NCI-H2196 treated with DMSO at 0.1 percent for 48 hours (cell line): ENCODE data around the gene WDR72.
"Not testable (repeated sequence)": the region's sequence is repeated elsewhere in the genome, so short reads cannot be mapped to it uniquely, and the experiment has no call there.

Source experiments
- DNase-seq: peaks from one replicate; lab custom pipeline; 2025; ENCODE audit not compliant: unreplicated experiment; lab: John Stamatoyannopoulos, UW

WDR72 gene

DNA sequence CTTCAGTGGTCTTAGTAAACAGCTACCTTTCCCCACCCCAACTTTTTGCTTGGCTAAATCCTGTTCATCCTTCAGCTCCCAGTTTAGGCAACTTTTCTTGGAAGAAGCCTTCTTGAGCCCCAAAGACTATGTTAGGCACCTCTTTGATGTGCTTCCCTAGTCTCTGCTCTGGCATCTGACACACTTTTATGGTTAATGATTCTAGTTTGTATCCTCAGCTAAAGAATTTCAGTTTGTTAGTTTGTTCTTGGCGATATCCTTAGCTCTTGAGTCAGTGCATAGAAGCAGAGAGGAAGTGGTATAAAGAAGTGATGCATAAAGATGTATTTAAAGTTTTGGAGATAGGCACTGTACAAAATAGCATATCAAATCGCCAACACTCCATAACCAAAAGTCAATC lies 168.4 kb downstream of the WDR72 start:
- no peak for DNase-seq

DNA sequence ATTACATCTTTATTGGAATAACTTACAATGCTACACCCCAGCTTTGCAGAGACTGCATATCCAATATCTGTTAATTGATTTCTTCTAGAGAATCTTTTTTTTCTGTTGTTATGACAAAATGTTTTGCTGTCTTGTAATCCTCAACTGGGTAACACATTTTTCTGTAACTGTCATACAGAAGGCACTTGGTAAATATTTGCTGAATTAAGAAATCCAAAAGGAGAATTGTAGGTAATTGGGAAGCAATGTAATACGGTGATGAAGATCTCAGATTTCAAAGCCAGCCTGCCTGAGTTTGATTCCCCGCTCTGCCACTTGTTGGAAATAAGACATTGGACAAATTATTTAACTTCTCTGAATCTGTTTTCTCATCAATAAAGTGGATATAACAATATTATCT lies 169.1 kb downstream of the WDR72 start:
- DNase-seq = no peak

DNA sequence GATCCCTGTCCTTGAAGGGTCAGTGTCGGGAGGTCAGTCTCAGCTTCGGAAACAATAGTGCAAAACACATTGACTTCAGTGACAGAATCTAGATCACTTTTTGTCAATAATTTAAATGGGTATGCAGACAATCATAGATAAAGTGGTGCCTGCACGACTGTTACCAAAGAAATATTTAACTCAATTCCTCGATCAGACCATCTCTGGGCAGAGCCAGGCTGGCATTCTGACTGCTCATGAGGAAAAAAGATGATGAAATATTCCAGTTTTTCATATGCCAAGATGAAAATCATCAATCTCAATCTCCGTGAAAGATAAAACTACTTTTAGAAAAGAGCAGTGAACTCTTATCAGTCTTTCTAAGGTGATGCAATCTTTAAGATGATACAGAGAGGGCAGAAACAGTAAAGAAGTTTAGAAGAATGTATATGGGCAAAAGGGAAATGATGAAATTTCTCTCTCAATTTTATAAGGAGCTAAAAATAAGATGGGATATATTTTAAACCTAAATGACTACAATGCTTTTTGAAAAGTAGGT lies 169.9 kb downstream of the WDR72 start:
- DNase-seq = no peak

DNA sequence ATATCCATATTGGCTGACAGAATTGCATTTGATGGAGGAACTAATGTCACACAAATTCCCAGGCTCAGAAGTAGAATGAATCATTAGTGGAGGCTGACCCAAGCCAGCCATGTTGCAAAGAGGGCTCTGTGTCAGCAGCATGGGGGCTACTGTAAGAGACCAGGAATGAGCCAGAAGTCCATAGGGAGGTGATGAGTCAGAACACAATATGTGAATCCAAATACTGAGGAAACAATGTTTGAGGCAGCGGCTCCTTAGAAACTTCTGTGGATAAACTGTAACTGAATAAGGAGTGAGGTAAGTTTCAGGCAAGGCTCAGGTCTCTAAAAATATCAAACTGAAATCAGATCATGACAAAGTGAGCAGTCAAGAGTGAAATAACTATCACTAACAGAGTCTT lies 170.7 kb downstream of the WDR72 start:
- no peak for DNase-seq

DNA sequence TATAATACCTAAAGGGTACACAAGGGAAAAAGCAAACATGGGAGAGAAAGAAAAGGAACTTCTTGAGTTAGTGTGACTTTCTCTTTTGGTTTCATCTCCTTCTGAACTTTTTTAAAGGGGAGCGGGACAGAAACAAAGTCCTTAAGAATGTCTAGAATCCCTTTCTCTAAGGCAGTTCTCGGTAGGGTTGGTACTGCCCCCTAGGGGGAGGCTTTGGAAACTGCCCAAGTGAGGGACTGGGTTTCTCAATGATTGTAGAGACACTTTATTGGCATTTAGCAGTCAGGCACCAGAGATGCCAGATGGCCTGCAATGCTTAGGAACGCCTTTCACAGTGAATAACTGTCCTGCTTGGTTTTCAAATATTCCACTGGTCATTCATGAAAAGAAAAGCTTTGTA lies 172.7 kb downstream of the WDR72 start:
- DNase-seq = no peak

DNA sequence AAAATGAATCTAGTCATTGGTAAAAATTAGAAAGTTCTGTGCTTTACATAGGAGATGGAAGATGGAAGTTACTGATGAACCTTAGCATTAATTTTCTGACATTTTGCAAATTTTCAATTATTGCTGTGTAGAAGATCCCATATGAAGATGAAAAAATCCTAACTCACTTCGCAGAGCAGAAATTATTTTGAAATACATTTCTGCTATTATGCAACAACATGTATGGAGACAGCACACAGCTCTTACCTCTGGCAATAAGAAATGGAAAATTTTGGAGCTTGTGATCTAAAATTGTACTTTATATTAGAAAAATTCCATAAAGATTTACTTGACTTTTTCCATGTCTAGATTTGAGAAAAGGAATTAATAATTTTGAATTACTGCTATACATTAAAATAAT lies 177.9 kb downstream of the WDR72 start:
- no peak for DNase-seq

DNA sequence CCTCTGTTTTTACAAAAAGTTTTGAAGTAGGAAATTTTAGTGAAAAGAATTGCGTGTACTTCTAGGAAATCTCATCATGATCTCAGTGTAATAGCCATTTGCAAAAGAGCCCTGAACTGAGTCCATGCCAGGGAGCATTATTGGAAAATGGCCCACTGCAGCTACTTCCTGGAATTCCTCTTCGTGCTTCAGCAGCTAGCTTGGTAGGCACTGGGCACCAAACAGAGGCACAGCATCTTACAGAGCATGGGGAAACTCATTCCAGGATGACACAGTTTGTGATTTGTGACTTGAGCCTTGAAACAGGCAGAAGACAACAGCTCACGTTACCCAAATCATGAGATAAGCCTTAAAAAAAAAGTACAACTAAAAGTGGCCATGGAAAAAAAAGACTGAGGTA lies 179.1 kb downstream of the WDR72 start:
- DNase-seq = no peak

DNA sequence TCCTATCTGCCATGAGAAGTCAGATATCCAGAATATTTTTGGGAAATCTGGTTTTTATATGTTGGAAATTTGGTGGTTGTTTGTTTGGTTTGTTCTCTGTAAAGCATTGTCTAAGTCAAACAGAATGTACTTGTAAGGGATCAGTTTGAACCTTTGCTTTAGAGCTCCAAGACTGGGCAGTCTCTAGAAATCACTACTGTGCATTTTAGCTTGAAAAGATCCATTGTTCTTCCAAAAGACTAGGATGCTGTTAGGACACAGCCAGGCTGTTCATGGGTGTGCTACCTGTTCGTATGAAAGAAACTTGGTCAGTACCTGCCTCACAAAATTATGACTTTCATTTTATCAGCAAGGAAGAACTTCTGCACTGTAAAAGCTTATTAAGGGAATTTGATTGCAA lies 182.6 kb downstream of the WDR72 start:
- DNase-seq = no peak

DNA sequence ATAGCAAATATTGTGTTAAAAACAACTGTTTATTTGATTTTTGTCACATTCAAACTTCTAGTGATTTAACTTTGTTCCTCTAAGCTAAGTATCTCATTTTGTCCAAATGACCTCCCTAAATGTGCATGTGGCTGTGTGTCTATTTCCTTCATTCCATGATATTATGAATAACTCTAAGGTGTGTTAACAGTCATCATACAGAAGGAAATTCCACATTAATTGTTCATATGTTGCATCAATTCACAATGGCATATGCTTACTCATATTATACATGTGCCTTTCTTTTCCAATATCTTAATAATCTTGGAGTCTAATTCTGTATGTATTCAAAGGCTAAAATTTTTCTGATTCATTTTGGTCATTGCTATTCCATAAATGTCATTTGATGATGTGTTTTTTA lies 186.4 kb downstream of the WDR72 start:
- no peak for DNase-seq

DNA sequence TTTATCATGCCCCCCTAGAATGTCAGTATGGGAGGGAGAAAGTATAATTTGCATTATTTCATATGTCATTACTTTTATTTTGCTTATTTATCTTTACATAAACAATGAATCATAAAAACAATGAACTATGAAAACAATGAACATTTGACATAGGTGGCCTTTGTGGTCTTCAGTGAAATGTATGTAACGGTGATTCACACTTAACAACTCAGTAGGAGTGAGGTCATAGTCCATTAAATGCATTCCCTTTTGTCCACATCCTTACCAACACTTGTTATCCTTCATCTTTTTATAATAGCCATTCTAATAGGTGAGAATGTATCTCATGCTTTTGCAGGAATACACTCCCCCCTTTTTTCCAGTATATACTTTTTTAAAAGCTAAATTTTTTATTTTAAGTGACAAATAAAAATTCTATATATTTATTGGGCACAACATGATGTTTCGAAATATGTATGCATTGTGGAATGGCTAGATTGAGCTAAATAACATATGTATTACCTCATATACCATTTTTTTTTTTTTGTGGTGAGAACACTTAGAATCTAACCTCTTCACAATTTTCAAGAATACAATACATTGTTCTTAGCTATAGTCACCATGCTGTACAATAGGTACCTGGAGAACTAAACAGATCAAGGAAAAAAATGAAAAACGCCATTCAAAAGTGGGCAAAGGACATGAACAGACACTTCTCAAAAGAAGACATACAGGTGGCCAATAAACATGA lies 189.5 kb downstream of the WDR72 start:
- no peak for DNase-seq

DNA sequence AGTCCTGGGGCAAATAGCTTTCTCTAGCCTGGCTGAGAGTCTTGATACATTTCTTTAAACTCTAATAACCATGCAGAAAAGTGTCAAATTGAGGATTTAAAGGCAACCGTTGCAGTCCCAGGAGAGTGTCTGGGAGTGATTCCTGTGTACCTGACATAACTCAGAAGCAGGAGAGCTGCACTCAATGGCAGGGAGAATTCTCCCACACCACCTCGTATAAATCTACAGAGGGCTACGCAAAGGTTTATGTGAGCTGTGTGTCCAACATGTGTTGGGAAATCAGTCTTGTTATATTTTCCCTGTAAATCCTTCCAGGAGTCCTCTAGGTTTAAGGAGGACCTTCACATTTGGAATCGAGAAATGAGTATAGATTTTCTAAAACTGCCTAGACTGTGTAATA lies 192.6 kb downstream of the WDR72 start:
- DNase-seq = no peak

DNA sequence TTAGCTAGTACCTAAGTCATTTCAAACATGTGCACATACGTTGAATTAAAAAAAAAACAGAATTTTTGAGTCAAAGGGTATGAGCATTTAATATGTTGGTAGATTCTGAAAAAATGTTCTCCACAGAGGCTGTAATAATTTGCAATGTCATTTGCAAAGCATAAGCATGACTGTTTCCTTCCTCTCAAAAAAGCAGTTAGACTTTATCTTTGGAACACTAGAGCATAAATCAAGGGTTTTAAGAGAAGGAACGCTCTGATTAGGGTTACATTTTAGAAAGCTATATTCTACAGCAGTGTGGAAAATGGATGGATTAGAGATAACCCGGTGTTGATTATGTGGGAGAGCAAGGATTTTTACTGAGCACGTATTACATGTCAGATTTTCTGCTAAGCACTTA lies 193.7 kb downstream of the WDR72 start:
- DNase-seq = no peak

DNA sequence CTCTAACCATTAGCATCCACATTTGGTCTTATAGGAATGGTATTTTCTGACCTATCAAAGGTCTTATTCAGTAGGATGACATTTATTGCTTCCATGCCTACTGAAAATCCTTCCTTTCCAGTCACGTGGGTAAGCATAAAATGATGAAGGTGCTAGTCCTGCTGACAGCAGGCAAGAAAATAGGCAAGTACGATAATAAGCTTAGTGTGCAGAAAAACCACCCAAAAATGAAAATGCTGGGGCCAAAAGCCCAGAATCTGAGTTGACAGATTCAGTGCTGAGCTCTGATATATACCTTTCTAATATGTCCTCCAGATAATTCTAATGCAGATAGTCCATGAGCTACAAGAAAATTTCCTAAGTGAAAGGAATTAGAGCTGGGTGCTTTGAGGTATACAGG lies 194.8 kb downstream of the WDR72 start:
- DNase-seq = no peak

DNA sequence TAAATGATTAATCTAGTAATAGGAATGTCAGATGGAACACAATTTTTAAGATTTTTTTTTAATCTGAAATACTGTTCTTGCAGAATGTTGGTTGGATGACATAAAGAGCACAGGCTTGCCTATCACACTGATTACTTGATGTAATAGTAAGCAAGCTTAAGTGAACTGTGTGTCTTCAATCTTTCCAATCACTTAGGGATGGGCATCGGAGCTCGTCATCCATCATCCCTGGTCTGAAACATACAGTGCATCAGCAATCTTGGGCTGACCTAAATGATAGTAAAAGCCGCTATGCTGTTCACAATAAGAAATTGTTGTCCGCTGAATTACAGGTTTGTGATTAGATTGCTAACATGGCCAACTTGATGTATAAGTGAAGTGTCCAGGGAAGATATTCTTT lies 195.8 kb downstream of the WDR72 start:
- DNase-seq = no peak

DNA sequence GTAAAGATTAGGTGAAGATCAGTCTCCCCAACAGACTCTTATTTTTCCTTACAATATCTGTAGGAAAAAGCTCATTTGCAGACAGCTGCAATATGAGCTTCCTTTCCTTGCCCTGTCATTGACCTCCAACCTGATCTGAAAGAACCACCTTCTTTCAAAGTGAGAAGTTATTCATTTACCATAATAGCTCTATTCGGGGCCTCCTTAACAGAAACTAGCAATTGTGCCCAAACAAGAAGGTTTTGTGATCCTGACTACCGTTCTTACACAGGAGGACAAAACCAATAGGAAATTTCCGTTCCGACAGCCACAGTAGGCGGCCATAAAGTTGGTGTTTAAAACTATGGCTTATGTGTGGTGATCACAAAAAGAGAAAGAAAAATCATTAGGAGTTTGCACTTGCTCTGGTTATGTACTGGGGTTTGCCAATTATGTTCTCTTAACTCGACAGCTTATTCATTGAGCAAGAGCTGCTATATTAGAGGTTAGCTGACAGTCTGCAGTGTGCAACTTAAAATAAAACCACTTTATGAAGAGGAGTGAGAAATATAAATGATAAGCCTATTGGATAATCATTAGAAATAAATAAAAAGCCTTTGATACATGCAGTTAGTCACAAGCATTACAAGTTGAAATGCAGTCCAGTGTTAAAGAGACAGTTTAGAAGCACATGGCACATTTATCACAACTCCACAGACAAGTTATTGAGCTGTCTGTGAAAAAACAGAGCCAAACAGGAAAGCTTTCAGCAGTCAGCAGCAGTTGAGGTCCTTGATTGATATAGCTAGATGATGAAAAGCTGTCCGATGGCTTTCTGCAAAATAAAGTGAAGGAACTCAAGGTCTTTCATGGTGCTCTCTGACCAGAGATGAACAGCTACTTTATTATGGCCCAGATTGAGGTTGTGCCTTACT lies 199.8 kb downstream of the WDR72 start:
- DNase-seq = no peak

DNA sequence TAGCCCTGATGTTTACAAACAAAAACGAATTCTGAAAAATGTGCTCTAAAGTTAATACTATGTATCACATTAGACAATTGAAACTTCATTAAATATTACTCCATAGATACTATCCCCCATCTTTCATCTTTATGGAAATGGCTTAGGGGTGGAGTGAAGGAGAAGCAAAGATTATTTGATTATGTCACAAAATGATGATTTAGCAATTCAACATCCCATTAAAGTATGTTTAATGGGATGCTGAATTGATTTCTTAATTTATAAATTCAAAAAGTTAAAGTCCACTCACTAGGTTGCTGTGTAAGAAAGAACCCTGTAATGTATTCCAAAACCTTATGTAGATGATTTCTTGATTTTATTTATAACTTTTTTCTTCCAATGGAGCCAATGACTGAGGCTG lies 201.1 kb downstream of the WDR72 start:
- no peak for DNase-seq

DNA sequence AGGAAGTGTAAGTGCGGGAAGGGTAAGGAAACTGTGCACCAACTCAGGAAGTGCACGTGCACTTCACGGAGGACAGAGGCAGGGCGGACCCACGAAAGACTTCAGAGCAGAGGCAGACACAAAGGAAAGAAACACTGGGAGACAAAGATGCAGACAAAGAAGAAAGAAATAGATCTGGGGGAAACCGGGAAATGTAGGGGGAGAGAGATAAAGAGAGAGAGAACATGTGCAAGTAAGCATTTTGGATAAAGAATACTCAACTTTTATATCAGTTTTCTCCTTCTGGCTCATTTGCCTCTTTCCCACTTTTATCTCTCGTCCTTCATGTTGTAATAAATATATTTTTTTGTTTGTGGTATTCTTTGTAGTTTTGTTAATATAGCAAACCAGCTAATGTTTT lies 204.2 kb downstream of the WDR72 start:
- DNase-seq = no peak

DNA sequence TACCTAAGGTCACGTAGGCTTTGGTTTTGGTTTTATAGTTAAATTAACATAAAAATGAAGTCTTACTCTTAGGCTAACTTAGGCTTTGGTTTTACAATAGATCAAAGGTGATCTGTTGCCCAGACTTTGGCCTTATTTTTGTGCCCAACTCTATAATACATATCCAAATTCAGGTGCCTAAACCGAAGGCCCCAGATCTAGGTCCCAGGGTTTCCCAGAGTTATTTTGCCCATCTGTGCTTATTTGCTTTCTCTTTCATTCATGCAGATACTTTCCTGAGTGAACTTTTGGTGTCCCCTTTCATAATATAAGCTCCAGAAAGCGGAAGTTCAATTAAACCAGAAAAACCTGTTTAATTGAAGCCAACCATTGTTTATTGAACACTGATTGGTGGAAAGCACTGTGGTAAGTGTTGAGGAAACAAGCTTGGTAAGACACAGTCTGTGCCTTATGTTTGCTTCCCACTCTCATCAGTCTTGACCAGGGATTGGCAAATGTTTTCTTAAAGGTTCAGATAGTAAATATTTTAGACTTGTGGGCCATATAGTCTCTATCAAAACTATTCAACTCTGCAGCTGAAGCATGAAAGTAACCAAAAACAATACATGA lies 209.7 kb downstream of the WDR72 start:
- no peak for DNase-seq

DNA sequence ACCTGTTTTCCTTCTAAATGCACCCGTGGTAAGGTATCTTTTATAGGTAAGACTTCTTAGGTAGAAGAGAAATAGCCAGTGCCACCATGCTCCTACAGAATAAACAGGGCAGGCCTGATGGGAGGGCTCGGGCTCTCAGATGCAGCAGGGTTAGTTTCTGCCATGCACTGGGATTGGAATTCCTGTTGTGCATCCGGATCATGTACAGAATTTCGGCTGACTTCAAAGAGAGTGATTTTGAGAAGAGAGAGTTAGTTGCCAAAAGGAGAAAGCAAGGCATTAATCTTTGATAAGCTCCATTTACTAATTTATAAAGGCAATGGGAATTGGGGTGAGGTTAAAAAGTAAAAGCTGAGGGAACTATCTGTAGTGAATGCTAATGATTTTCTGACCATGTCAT lies 211.2 kb downstream of the WDR72 start:
- DNase-seq = no peak

DNA sequence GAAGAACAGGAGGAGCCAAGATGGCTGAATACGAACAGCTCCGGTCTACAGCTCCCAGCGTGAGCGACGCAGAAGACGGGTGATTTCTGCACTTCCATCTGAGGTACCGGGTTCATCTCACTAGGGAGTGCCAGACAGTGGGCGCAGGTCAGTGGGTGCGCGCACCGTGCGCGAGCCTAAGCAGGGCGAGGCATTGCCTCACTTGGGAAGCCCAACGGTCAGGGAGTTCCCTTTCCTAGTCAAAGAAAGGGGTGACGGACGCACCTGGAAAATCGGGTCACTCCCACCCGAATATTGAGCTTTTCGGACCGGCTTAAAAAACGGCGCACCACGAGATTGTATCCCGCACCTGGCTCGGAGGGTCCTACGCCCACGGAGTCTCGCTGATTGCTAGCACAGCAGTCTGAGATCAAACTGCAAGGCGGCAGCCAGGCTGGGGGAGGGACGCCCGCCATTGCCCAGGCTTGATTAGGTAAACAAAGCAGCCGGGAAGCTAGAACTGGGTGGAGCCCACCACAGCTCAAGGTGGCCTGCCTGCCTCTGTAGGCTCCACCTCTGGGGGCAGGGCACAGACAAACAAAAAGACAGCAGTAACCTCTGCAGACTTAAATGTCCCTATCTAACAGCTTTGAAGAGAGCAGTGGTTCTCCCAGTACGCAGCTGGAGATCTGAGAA lies 218.7 kb downstream of the WDR72 start:
- DNase-seq = not testable (repeated sequence)

DNA sequence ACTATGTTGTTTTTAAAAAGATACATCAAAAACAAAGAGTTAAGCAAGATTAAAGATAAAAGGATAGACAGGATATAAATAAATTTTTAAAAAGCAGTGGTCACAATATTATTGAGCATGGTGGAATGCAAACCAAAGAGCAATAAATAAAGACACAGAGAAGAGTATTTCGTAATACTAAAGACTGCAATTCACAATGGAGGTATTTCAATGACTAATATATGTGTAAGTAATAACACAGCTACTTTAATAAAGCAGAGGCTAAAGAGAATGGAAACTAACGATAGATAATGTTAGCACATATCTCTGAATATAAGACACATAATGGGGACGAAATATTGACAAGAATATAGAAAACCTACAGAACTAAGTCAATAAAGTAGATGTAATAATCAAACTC lies 219.6 kb downstream of the WDR72 start:
- DNase-seq = no peak
